PC-9 (cell line): ENCODE data around the gene SETBP1. TPM values are rescaled to one million over a fixed set of nuclear protein-coding genes. Genes with fewer than 3 reads are reported as not detected.

Source experiments
- BruUV-seq: library from RNA; stranded (reverse); fragments of 400-500 nt; replicated peaks from 2 replicates; lab custom pipeline; 2021; lab: Mats Ljungman, UMichigan
- CTCF ChIA-PET: fragments of 300-600 bp; sonication (Branson Sonifier 250); formaldehyde crosslinking; loops from one replicate; lab custom pipeline; 2022; ENCODE audit warnings: antibody characterized with exemption; lab: Charles Lee
- POLR2A ChIA-PET: fragments of 300-600 bp; sonication (Branson Sonifier 250); formaldehyde crosslinking; loops from one replicate; lab custom pipeline; 2022; ENCODE audit warnings: antibody characterized with exemption; ENCODE audit not compliant: unreplicated experiment; lab: Charles Lee
- DNase-seq, 2 experiments: peaks; one replicate each; pipeline versions ENCODE4 v3.0.0 to v3.0.0-alpha.2; 2015 to 2022; ENCODE audit warnings: mixed read lengths in 1 of 2
- H2AFZ ChIP-seq: fragments of 200-600 bp; sonication (generic); 2 replicates; pipeline ENCODE4 v1.8.1; 2017; ENCODE audit warnings: antibody characterized with exemption
- H3F3A ChIP-seq: fragments of 200-600 bp; sonication (generic); 2 replicates; pipeline ENCODE4 v1.8.1; 2017; ENCODE audit warnings: antibody characterized with exemption, mild to moderate bottlenecking, low read depth; ENCODE audit not compliant: insufficient read depth
- H3K27ac ChIP-seq: fragments of 200-600 bp; sonication (generic); 2 replicates; pipeline ENCODE4 v1.6.1; 2016; ENCODE audit warnings: mixed run types
- H3K27me3 ChIP-seq: fragments of 200-600 bp; sonication (generic); 2 replicates; pipeline ENCODE4 v1.6.1; 2016; ENCODE audit warnings: low read depth, mixed run types; ENCODE audit not compliant: insufficient read depth
- H3K36me3 ChIP-seq: fragments of 200-600 bp; sonication (generic); 2 replicates; pipeline ENCODE4 v1.6.1; 2016; ENCODE audit warnings: low read depth, mixed run types
- H3K4me1 ChIP-seq: fragments of 200-600 bp; sonication (generic); replicated peaks from 2 replicates; pipeline ENCODE4 v1.6.1; 2016; ENCODE audit warnings: mixed run types; ENCODE audit not compliant: insufficient read depth
- H3K4me2 ChIP-seq: fragments of 200-600 bp; sonication (generic); 2 replicates; pipeline ENCODE4 v1.6.1; 2017; ENCODE audit warnings: mixed run types
- H3K4me3 ChIP-seq: fragments of 200-600 bp; sonication (generic); 2 replicates; pipeline ENCODE4 v1.6.1; 2016; ENCODE audit warnings: mixed run types
- H3K79me2 ChIP-seq: fragments of 200-600 bp; sonication (generic); 2 replicates; pipeline ENCODE4 v1.6.1; 2017; ENCODE audit warnings: low read depth, mixed run types
- H3K9me2 ChIP-seq: fragments of 200-600 bp; sonication (generic); 2 replicates; pipeline ENCODE4 v1.8.1; 2017; ENCODE audit warnings: mild to moderate bottlenecking; ENCODE audit not compliant: insufficient read depth
- H3K9me3 ChIP-seq: fragments of 200-600 bp; sonication (generic); 2 replicates; pipeline ENCODE4 v1.8.1; 2016; ENCODE audit warnings: low read depth; ENCODE audit not compliant: insufficient read depth
- H4K20me1 ChIP-seq: fragments of 200-600 bp; sonication (generic); 2 replicates; pipeline ENCODE4 v1.8.1; 2017; ENCODE audit not compliant: insufficient read depth
- EZH2 ChIP-seq: fragments of 200-600 bp; sonication (generic); IDR thresholded peaks from 2 replicates; pipeline ENCODE4 v1.8.0; 2017; ENCODE audit warnings: antibody characterized with exemption, low read depth
- intact Hi-C: fragments of 100-400 bp; cut with micrococcal nuclease; formaldehyde crosslinking; loops from one replicate; pipeline ENCODE4 v1.10.0; 2022; ENCODE audit not compliant: unreplicated experiment
- total RNA-seq: library from RNA; stranded (reverse); gene quantifications from 2 replicates; pipeline ENCODE4 v1.2.3, GENCODE V29; 2021
- TF ChIP-seq, protein P1 (sequence below): fragments of 200-600 bp; sonication (generic); conservative IDR thresholded peaks from 2 replicates; pipeline ENCODE4 v1.6.1; 2017; ENCODE audit warnings: mixed run types, antibody characterized with exemption, mild to moderate bottlenecking, moderate library complexity

The SETBP1 gene
- total RNA-seq, 1 experiment from 2014 or later = 9.0 TPM

GRCh38 chr18:44836263-44836662 is 155.6 kb downstream of the SETBP1 start:
- H3F3A ChIP-seq = no peaks in the 10 kb centered on the region
- intact Hi-C loops = no loop called here
- TF ChIP-seq EZH2 = no peak
- TF ChIP-seq, protein P1, sequence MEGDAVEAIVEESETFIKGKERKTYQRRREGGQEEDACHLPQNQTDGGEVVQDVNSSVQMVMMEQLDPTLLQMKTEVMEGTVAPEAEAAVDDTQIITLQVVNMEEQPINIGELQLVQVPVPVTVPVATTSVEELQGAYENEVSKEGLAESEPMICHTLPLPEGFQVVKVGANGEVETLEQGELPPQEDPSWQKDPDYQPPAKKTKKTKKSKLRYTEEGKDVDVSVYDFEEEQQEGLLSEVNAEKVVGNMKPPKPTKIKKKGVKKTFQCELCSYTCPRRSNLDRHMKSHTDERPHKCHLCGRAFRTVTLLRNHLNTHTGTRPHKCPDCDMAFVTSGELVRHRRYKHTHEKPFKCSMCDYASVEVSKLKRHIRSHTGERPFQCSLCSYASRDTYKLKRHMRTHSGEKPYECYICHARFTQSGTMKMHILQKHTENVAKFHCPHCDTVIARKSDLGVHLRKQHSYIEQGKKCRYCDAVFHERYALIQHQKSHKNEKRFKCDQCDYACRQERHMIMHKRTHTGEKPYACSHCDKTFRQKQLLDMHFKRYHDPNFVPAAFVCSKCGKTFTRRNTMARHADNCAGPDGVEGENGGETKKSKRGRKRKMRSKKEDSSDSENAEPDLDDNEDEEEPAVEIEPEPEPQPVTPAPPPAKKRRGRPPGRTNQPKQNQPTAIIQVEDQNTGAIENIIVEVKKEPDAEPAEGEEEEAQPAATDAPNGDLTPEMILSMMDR = no peak
- H3K27me3 ChIP-seq = no peaks in the 10 kb centered on the region
- CTCF ChIA-PET = no interaction called here
- no peaks in the 10 kb centered on the region for H3K9me3 ChIP-seq
- POLR2A ChIA-PET = no interaction called here
- H2AFZ ChIP-seq = no peak overlapping the region
- no peaks in the 10 kb centered on the region for H4K20me1 ChIP-seq
- H3K4me1 ChIP-seq = peaks cover 26% of the 10 kb centered on the region
- no peaks in the 10 kb centered on the region for H3K79me2 ChIP-seq
- BruUV-seq = no TSS peak
- H3K27ac ChIP-seq = no peak overlapping the region
- H3K4me2 ChIP-seq = no peak overlapping the region
- no peaks in the 10 kb centered on the region for H3K36me3 ChIP-seq
- DNase-seq = no peak
- no peaks in the 10 kb centered on the region for H3K9me2 ChIP-seq
- H3K4me3 ChIP-seq = no peak overlapping the region

GRCh38 chr18:44837482-44838180 is 156.9 kb downstream of the SETBP1 start:
- ChIA-PET CTCF (no interaction called here), POLR2A (no interaction called here)
- DNase-seq = no peak
- Histone ChIP-seq H3K4me1 (peaks cover 35% of the 10 kb centered on the region), H3K9me2 (no peaks in the 10 kb centered on the region), H3K79me2 (no peaks in the 10 kb centered on the region), H3K36me3 (no peaks in the 10 kb centered on the region), H3K4me2 (no peak overlapping the region), H3F3A (peaks cover 5% of the 10 kb centered on the region; the same call in 1 of the 2 replicates), H2AFZ (no peak overlapping the region), H3K27me3 (no peaks in the 10 kb centered on the region), H3K27ac (no peak overlapping the region), H4K20me1 (no peaks in the 10 kb centered on the region), H3K9me3 (no peaks in the 10 kb centered on the region), H3K4me3 (no peak overlapping the region)
- no peak for TF ChIP-seq EZH2
- TF ChIP-seq, protein P1 = no peak
- intact Hi-C loops = no loop called here
- no TSS peak for BruUV-seq

DNA sequence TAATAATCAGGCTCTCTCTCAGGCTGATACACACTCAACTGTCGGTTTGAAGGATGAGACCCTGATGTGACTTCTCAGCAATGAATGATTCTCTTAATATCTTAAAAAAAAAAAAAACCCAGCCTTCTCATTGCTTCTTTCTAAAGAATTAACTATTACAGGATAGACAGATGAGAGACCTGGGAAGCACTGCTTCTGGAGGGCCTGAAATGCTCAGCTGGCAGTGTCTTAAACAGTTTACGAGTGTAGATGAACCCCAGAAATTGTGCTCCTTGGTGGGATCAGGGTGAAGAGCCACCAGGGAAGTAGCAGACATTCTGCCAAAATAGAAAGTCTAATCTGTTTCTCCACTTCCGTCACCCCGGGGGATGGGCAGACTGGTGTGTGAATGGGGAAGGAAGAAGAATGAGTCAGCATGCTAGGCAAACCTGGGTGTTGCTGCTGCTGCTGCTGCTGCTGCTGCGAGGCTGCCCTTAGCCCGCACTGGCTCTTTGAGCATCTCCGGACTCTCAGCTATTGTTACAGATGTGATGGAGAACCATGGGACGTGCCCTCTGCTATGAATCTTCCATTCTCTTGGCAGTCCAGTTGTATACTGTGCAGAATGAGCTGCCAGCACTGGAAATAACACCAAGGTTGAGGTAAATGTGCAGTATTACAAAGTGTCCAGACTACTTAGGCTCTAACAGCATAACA is 158.4 kb downstream of the SETBP1 start:
- TF ChIP-seq EZH2 = no peak
- TF ChIP-seq, protein P1 = no peak
- no TSS peak for BruUV-seq
- ChIA-PET POLR2A (no interaction called here), CTCF (interaction anchor here (0.7 kb wide), 1 partner anchor 745 kb away, joined by 3 read pairs; no protein-coding TSS in a partner anchor)
- Histone ChIP-seq H2AFZ (0 out of 2 replicates have a peak overlapping the region, but pooled peaks have one; percentile 31), H3K4me2 (peak overlapping the region; percentile 71), H3F3A (peaks cover 5% of the 10 kb centered on the region; the same call in 1 of the 2 replicates), H3K4me1 (peaks cover 35% of the 10 kb centered on the region), H3K79me2 (no peaks in the 10 kb centered on the region), H3K36me3 (no peaks in the 10 kb centered on the region), H3K9me2 (no peaks in the 10 kb centered on the region), H3K4me3 (no peak overlapping the region), H3K9me3 (no peaks in the 10 kb centered on the region), H3K27me3 (no peaks in the 10 kb centered on the region), H4K20me1 (no peaks in the 10 kb centered on the region), H3K27ac (peak overlapping the region; percentile 50; the same call in 1 of the 2 replicates)
- DNase-seq = peak; percentile 48 to 81
- intact Hi-C loops = no loop called here
